HG03575 (cell line): Measurements from ENCODE around the gene BARD1.

Experiments used
- ATAC-seq: cut with Tn5 transposase; IDR thresholded peaks from one replicate; pipeline ENCODE4 v1.9.1; 2021; ENCODE audit not compliant: unreplicated experiment, insufficient number of reproducible peaks, low FRiP score; ENCODE audit errors: extremely low read depth

BARD1 gene

GRCh38 chr2:214699236-214699635 lies 110.2 kb downstream of the BARD1 start:
- no peak for ATAC-seq

GRCh38 chr2:214696681-214697080 lies 112.8 kb downstream of the BARD1 start:
- no peak for ATAC-seq

- no peak for ATAC-seq
Measured at GRCh38 chr2:214695789-214696188, 113.7 kb downstream of the BARD1 start.

GRCh38 chr2:214683557-214683956 lies 125.9 kb downstream of the BARD1 start:
- peak; percentile 43 for ATAC-seq

- ATAC-seq = no peak
Measured at GRCh38 chr2:214679736-214680135, 129.7 kb downstream of the BARD1 start.

- no peak for ATAC-seq
Measured at GRCh38 chr2:214676421-214677089, 132.9 kb downstream of the BARD1 start.
